GM12864 (cell line): ENCODE results near the gene PEAK3.

Source experiments
- DNase-seq: peaks from one replicate; pipeline ENCODE4 v3.0.0-alpha.2; 2011; ENCODE audit warnings: low read depth
- H3K4me3 ChIP-seq: 2 replicates; pipeline ENCODE4 v1.5.1; 2011; ENCODE audit warnings: mild to moderate bottlenecking, low read depth, low read length, control low read depth
- TF ChIP-seq, protein P1 (sequence below): IDR thresholded peaks from 2 replicates; pipeline ENCODE4 v1.5.1; 2011; ENCODE audit warnings: low read depth, mild to moderate bottlenecking, moderate library complexity, low read length, control low read depth, inconsistent platforms; ENCODE audit errors: missing control alignments

The PEAK3 gene

GRCh38 chr19:2244125-2244411, 37.9 kb downstream of the PEAK3 start:
- H3K4me3 ChIP-seq, result no peak overlapping the region
- TF ChIP-seq, protein P1, sequence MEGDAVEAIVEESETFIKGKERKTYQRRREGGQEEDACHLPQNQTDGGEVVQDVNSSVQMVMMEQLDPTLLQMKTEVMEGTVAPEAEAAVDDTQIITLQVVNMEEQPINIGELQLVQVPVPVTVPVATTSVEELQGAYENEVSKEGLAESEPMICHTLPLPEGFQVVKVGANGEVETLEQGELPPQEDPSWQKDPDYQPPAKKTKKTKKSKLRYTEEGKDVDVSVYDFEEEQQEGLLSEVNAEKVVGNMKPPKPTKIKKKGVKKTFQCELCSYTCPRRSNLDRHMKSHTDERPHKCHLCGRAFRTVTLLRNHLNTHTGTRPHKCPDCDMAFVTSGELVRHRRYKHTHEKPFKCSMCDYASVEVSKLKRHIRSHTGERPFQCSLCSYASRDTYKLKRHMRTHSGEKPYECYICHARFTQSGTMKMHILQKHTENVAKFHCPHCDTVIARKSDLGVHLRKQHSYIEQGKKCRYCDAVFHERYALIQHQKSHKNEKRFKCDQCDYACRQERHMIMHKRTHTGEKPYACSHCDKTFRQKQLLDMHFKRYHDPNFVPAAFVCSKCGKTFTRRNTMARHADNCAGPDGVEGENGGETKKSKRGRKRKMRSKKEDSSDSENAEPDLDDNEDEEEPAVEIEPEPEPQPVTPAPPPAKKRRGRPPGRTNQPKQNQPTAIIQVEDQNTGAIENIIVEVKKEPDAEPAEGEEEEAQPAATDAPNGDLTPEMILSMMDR, result no peak
- no peak for DNase-seq

GRCh38 chr19:2243274-2244124, 38.5 kb downstream of the PEAK3 start:
- H3K4me3 ChIP-seq, result no peak overlapping the region
- no peak for DNase-seq
- TF ChIP-seq, protein P1, result no peak

DNA sequence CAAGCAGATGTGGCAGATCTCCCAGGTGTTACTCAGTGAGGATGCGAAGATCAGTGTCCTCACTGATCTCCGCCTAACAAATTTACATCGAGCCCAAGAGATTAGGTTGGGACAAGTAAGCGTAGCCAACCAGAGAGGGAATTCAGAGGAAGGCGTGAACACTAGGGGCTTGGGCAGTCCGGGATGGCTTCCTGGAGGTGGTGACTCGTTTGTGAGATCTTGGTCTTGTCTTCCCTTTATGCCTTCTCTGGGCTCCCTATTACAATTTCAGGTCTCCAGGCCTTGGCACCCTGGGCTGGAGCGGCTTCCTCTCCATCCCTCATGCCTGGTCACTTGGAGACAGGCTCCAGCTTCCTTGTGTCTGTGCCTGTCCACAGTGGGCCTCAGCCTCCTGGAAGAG, 39.2 kb downstream of the PEAK3 start:
- TF ChIP-seq, protein P1, result no peak
- DNase-seq, result no peak
- H3K4me3 ChIP-seq, result no peak overlapping the region

DNA sequence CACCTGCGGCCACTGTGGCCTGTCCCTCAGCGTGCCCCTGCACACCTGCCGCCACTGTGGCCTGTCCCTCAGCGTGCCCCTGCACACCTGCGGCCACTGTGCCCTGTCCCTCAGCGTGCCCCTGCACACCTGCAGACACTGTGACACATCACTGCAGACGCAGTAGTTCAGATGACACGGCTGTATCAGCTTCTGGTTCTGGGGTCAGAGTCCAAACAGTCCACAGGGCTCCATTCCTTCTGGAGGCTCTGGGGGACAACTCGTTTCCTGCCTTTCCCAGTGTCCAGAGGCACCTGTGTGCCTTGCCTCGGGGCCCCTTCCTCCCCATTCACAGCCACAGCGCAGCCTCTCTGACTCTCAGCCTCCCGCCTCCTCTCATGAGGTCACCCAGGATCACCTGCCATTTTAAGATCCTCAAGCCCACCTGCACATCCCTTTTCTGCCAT, 39.9 kb downstream of the PEAK3 start:
- DNase-seq, result no peak
- TF ChIP-seq, protein P1, result no peak
- H3K4me3 ChIP-seq, result no peak overlapping the region

- H3K4me3 ChIP-seq, result no peak overlapping the region
- no peak for DNase-seq
- TF ChIP-seq, protein P1, result no peak
Measured at GRCh38 chr19:2240881-2241760, 40.9 kb downstream of the PEAK3 start.

DNA sequence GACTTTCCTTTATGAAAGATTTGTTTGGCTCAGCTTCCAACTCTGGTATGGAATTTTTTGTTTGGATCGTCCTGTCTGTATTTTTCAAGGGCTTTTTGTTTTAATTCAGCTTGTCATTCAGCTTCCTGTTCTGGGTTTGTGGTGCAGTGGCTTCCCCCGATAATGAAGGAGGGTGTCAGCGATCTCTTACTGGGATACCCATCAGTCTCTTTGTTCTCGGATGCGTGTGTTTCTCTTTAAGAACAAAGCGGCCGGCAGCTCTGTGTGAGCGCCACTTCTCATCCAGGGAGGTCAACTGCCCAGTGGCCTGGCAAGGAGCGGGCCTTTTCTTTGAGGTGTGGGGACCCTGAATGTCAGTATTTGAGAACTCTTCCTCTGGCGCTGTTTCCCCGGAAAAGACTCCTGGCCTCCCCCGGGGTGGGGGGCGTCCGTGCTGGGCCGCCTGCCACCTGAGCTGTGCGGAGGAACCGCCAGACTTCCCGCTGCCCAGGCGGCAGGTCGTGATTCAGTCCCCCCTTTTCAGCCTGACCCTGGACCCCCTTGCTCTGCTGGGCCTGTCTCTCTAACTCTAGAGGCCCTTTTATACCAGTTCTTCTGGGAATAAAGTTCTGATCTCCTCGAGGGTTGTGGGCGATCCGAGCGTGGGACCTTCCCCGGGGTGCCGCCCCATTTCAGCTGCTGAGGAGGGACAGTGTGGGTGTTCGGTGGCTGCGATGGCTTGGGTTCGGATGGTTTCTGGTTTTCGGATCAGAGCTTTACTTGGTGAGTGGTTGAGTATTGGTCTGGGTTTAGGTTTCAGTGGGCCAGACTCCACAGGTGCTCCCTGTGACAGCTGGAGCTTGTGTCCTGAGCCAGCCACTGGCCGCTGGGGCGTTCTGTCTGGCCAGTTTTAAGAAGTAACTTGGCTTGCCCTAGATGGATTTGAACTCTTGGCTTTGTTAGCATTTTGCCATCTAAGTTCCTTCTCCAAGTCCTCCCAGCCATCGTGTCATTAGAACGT, 41.9 kb downstream of the PEAK3 start:
- no peak for DNase-seq
- TF ChIP-seq, protein P1, result no peak
- peak overlapping the region; percentile 85 for H3K4me3 ChIP-seq
